Measurements from ENCODE around the gene STXBP5. TPM values are rescaled to one million over a fixed set of nuclear protein-coding genes. Genes with fewer than 3 reads are reported as not detected.
A peak's percentile ranks its signal among the peaks of the same experiment; 100 is the strongest.

Gene STXBP5
- total and polyA plus RNA-seq, 9 of the 15 experiments (the other 6 are each of a cell fraction or from before 2014, with no cell fraction given), result 23.3 to 172 (median 71.5) TPM

DNA sequence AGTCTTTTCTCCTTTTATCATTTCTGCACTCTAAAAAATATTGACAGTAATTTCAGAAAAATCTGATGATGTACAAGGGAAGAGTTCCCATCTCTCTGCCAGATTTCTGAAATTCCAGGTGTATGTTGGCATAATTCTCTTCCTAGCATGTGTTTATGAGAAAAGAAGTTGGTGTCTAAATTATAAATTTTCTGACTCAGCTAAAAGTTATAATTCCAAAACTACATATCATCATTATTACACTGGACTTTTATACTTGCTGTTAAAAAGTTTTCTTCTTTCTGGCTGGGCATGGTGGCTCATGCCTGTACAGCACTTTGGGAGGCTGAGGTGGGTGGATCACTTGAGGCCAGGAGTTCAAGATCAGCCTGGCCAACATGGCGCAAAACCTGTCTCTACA is 168.6 kb downstream of the STXBP5 start:
- no peak for DNase-seq (ENCODE audit: extremely low read depth in 1 of 4, low spot score in 3 of 4)

DNA sequence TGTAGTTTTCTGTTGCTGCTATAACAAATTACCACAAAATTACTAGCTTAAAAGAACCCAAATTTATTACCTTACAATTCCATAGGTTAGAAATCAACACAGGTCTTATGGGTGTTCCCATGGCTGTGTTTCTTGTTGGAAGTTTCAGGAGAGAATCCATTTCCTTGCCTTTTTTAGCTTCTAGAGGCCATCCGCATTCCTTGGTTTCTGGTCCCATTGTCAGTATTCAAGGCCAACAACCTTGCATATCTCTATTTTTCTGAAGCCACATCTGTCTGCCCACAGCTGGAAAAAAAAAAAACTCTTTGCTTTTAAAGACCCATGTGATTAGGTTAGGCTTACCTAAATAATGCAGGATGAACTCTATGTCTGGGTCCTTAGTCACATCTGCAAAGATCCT is 174.6 kb downstream of the STXBP5 start:
- ChIA-PET CTCF (ENCODE audit: low intra/inter-chr PET ratio) (interaction anchor here (0.7 to 1.0 kb wide), 2 partner anchors 11 to 1422 kb away, joined by 3 to 4 read pairs; no protein-coding TSS in a partner anchor), POLR2A (no interaction called here)
- H4K20me1 ChIP-seq (replicated peaks; ENCODE audit: control insufficient read depth, insufficient read depth, low read length), result no peaks in the 10 kb centered on the region
- no peaks in the 10 kb centered on the region for H3K79me2 ChIP-seq (ENCODE audit: control insufficient read depth, insufficient read depth, low read length)
- H3K36me3 ChIP-seq (ENCODE audit: control insufficient read depth, insufficient read depth, low read length), result peaks cover 97% of the 10 kb centered on the region
- H3K4me1 ChIP-seq (replicated peaks in 1 of 2; ENCODE audit: control insufficient read depth in 2 of 2, insufficient read depth in 2 of 2, low read length in 2 of 2), result no peaks in the 10 kb centered on the region
- H3K4me3 ChIP-seq, result no peak overlapping the region
- no peak overlapping the region for H3K9ac ChIP-seq (ENCODE audit: insufficient read depth in 1 of 2, low read depth in 2 of 2, low read length in 2 of 2)
- TF ChIP-seq DPF2 (IDR thresholded peaks at IDR 0.05) (no peak), NFIC (IDR thresholded peaks at IDR 0.05) (no peak), ZNF583 (CRISPR knock-in tag; IDR thresholded peaks at IDR 0.05) (no peak)
- TF ChIP-seq, protein P1, sequence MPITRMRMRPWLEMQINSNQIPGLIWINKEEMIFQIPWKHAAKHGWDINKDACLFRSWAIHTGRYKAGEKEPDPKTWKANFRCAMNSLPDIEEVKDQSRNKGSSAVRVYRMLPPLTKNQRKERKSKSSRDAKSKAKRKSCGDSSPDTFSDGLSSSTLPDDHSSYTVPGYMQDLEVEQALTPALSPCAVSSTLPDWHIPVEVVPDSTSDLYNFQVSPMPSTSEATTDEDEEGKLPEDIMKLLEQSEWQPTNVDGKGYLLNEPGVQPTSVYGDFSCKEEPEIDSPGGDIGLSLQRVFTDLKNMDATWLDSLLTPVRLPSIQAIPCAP (CRISPR knock-in tag; IDR thresholded peaks at IDR 0.05; ENCODE audit: borderline replicate concordance), result no peak
- TF ChIP-seq, protein P2, sequence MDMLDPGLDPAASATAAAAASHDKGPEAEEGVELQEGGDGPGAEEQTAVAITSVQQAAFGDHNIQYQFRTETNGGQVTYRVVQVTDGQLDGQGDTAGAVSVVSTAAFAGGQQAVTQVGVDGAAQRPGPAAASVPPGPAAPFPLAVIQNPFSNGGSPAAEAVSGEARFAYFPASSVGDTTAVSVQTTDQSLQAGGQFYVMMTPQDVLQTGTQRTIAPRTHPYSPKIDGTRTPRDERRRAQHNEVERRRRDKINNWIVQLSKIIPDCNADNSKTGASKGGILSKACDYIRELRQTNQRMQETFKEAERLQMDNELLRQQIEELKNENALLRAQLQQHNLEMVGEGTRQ (CRISPR knock-in tag; IDR thresholded peaks at IDR 0.05), result no peak
- intact Hi-C loops (cut with micrococcal nuclease) (no loop called here), in situ Hi-C loops (cut with MboI) (no loop called here)
- WGBS (ENCODE audit: insufficient coverage, low coverage, missing lambda C conversion rate), result 100% methylated on average over 1 of the region's 1 CpG
- FAIRE-seq (no peak), ATAC-seq (no peak), DNase-seq (ENCODE audit: extremely low read depth in 1 of 4, low spot score in 3 of 4) (no peak)
- no TSS peak for BruUV-seq (replicated peaks)
- H2AFZ ChIP-seq (ENCODE audit: low read depth, low read length), result no peak overlapping the region
- H3K9me3 ChIP-seq (replicated peaks; ENCODE audit: control insufficient read depth, insufficient read depth, low read depth, low read length), result no peaks in the 10 kb centered on the region
- H3K27ac ChIP-seq (ENCODE audit: extremely low read depth, low read depth, low read length), result no peak overlapping the region
- H3K4me2 ChIP-seq (ENCODE audit: insufficient read depth, low read length), result no peak overlapping the region
- no peaks in the 10 kb centered on the region for H3K27me3 ChIP-seq (ENCODE audit: control insufficient read depth in 2 of 2, insufficient read depth in 2 of 2, low read length in 2 of 2)
- no peaks in the 10 kb centered on the region for H3K9me1 ChIP-seq (ENCODE audit: control insufficient read depth, insufficient read depth, low read length)

More for the DNA sequence above, 168.6 kb downstream of the STXBP5 start:
- Histone ChIP-seq H3K27me3 (ENCODE audit: control insufficient read depth in 2 of 2, insufficient read depth in 2 of 2, low read length in 2 of 2) (no peaks in the 10 kb centered on the region), H2AFZ (ENCODE audit: low read depth, low read length) (no peak overlapping the region), H3K9me3 (replicated peaks; ENCODE audit: control insufficient read depth, insufficient read depth, low read depth, low read length) (no peaks in the 10 kb centered on the region), H3K4me2 (ENCODE audit: insufficient read depth, low read length) (no peak overlapping the region), H3K36me3 (ENCODE audit: control insufficient read depth, insufficient read depth, low read length) (peaks cover 78% of the 10 kb centered on the region; the same call in 2 of the 3 replicates), H3K4me3 (no peak overlapping the region), H3K9ac (ENCODE audit: insufficient read depth in 1 of 2, low read depth in 2 of 2, low read length in 2 of 2) (no peak overlapping the region), H3K4me1 (replicated peaks in 1 of 2; ENCODE audit: control insufficient read depth in 2 of 2, insufficient read depth in 2 of 2, low read length in 2 of 2) (no peaks in the 10 kb centered on the region), H3K9me1 (ENCODE audit: control insufficient read depth, insufficient read depth, low read length) (no peaks in the 10 kb centered on the region), H3K27ac (ENCODE audit: extremely low read depth, low read depth, low read length) (no peak overlapping the region), H4K20me1 (replicated peaks; ENCODE audit: control insufficient read depth, insufficient read depth, low read length) (no peaks in the 10 kb centered on the region), H3K79me2 (ENCODE audit: control insufficient read depth, insufficient read depth, low read length) (no peaks in the 10 kb centered on the region)
- ChIA-PET POLR2A (no interaction called here), CTCF (ENCODE audit: low intra/inter-chr PET ratio) (no interaction called here)
- TF ChIP-seq EP400 (IDR thresholded peaks at IDR 0.05) (no peak), MAFG (tag; conservative IDR thresholded peaks at IDR 0.05) (peak; percentile 57), C11orf30 (IDR thresholded peaks at IDR 0.05; ENCODE audit: low read depth) (peak; percentile 50), MAFF (IDR thresholded peaks at IDR 0.05; ENCODE audit: low read length) (peak; percentile 46; the same call in 1 of the 2 replicates), TBL1XR1 (IDR thresholded peaks at IDR 0.05; ENCODE audit: low read length in 2 of 2) (no peak), ZNF316 (IDR thresholded peaks at IDR 0.05) (peak; percentile 88)
- FAIRE-seq, result no peak
- ATAC-seq, result no peak
- in situ Hi-C loops (cut with MboI) (no loop called here), intact Hi-C loops (cut with micrococcal nuclease) (no loop called here)
- WGBS (ENCODE audit: insufficient coverage, low coverage, missing lambda C conversion rate), result 100% methylated on average over 1 of the region's 1 CpG
- no TSS peak for BruUV-seq (replicated peaks)

Data from K562 (cell line).